Neural crest cell (in vitro differentiated cells): Measurements from ENCODE around the gene PAX5. TPM values are rescaled to one million over a fixed set of nuclear protein-coding genes. Genes with fewer than 3 reads are reported as not detected.

ENCODE experiments used
- DNase-seq: peaks from one replicate; pipeline ENCODE4 v3.0.0; 2021; ENCODE audit warnings: low read depth, mixed read lengths, low spot score
- H3K27ac Mint-ChIP-seq: one replicate; pipeline ENCODE4 v1.8.0; 2021; ENCODE audit warnings: mild to moderate bottlenecking, mixed read lengths; ENCODE audit not compliant: unreplicated experiment
- H3K27me3 Mint-ChIP-seq: 2 replicates; pipeline ENCODE4 v1.8.0; 2021; ENCODE audit warnings: low read depth, mild to moderate bottlenecking, mixed read lengths
- H3K36me3 Mint-ChIP-seq: 2 replicates; pipeline ENCODE4 v1.8.0; 2021; ENCODE audit warnings: low read depth, mild to moderate bottlenecking, mixed read lengths
- H3K4me1 Mint-ChIP-seq: 2 replicates; pipeline ENCODE4 v1.8.0; 2021; ENCODE audit warnings: mixed read lengths
- H3K4me3 Mint-ChIP-seq: one replicate; pipeline ENCODE4 v1.8.0; 2021; ENCODE audit warnings: mild to moderate bottlenecking, mixed read lengths
- H3K9me3 Mint-ChIP-seq: 2 replicates; pipeline ENCODE4 v1.8.0; 2021; ENCODE audit warnings: mixed read lengths
- total RNA-seq: library from RNA; stranded (reverse); gene quantifications from 2 replicates; pipeline ENCODE4 v1.2.1, GENCODE V29; 2021
- TF ChIP-seq, protein P1 (sequence below): fragments of 200-600 bp; sonication (generic); conservative IDR thresholded peaks from 2 replicates; pipeline ENCODE4 v1.5.0; 2021; ENCODE audit warnings: antibody characterized with exemption, mild to moderate bottlenecking

The PAX5 gene
- total RNA-seq, 1 donor from 2014 or later, result 19.5 TPM

DNA sequence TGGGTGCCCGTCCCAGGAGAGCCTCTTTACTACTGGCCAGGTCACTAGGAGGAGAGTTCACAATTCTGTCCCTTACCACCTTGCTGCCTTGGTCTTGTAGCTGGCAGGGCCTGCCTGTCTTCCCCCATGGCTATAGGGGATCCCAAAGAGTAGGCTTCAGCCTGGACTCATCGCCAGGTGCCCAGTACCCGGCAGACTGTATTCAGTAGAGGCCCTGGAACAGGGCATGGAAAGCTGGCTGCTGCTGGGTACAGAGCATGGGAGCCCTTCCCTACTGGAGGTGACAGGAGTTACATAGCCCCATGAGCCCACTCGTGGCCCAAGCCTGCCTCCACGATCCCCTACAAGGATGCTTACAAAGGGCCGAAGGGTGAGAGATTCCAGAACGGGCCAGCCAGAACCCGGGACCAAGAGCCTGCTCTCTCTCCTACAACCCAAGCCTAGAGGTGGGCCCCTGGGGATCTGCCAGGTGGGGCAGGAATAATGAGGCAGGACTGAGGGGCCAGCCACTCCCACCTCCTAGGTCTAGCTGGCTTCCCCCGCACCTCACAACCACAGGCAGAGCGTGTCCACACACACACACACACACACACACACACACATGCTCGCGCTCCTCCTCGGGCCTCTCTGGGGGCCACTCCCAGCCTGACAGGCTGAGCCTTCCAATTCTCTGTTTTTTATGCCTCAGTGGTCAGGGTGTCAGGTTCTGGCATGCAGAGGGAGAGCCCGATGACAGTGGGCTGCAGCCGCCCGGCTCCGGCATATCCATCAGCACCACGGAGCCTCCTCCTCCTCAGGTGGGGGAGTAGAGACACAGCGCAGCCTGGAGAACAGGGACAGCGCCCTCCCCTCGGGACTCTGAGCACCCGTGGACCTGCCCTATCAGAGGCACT is 186.0 kb downstream of the PAX5 start:
- H3K27me3 Mint-ChIP-seq, result no peaks in the 10 kb centered on the region
- no peak overlapping the region for H3K27ac Mint-ChIP-seq
- no peak overlapping the region for H3K4me3 Mint-ChIP-seq

DNA sequence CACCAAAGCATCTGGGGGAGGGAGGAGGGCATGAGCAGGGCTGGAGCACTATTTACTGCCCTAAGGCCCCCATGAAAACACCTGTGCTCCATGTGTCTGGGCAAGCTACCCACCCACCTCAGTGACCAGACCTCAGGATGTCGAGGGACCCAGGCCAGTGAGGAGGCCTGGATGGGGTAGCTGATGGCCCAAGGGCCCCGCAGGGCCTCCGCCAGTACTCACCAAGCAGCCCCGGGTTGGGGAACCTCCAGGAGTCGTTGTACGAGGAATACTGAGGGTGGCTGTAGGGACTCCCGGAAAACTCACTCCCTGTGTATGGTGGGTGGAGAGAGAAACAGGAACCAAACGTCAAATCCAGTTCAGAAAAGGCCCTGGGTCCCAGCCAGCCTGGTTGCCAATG is 187.4 kb downstream of the PAX5 start:
- TF ChIP-seq, protein P1, sequence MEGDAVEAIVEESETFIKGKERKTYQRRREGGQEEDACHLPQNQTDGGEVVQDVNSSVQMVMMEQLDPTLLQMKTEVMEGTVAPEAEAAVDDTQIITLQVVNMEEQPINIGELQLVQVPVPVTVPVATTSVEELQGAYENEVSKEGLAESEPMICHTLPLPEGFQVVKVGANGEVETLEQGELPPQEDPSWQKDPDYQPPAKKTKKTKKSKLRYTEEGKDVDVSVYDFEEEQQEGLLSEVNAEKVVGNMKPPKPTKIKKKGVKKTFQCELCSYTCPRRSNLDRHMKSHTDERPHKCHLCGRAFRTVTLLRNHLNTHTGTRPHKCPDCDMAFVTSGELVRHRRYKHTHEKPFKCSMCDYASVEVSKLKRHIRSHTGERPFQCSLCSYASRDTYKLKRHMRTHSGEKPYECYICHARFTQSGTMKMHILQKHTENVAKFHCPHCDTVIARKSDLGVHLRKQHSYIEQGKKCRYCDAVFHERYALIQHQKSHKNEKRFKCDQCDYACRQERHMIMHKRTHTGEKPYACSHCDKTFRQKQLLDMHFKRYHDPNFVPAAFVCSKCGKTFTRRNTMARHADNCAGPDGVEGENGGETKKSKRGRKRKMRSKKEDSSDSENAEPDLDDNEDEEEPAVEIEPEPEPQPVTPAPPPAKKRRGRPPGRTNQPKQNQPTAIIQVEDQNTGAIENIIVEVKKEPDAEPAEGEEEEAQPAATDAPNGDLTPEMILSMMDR, result no peak
- peak overlapping the region; percentile 19 for H3K27ac Mint-ChIP-seq
- H3K36me3 Mint-ChIP-seq, result no peaks in the 10 kb centered on the region
- H3K9me3 Mint-ChIP-seq, result no peaks in the 10 kb centered on the region
- H3K4me3 Mint-ChIP-seq, result no peak overlapping the region
- H3K27me3 Mint-ChIP-seq, result no peaks in the 10 kb centered on the region
- no peak for DNase-seq
- H3K4me1 Mint-ChIP-seq, result peaks cover 9% of the 10 kb centered on the region

More for the DNA sequence above, 186.0 kb downstream of the PAX5 start:
- no peak for DNase-seq
- Mint-ChIP-seq H3K36me3 (no peaks in the 10 kb centered on the region), H3K4me1 (peaks cover 5% of the 10 kb centered on the region), H3K9me3 (no peaks in the 10 kb centered on the region)
- TF ChIP-seq, protein P1, result no peak

DNA sequence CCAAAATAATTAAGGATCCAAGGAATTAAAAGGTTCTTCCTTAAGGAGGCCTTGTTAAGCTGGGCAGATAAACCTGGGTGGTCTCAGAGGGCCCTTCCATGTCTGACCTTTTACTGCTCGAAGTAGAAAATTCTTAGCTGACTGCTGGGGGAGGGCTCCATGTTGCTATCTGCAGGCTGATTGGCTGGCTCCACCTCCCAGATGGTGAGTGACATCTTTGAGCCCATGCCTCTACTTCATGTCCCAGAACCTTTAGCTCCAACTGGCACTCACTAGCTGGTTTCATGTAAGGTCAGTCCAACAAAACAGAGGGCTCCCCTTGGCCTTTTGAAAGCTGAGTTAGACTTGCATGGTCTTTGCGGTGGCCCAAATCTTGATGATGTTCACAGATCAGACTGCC is 188.2 kb downstream of the PAX5 start:
- DNase-seq, result no peak
- TF ChIP-seq, protein P1, result no peak
- H3K9me3 Mint-ChIP-seq, result no peaks in the 10 kb centered on the region
- no peak overlapping the region for H3K27ac Mint-ChIP-seq
- no peaks in the 10 kb centered on the region for H3K27me3 Mint-ChIP-seq
- no peaks in the 10 kb centered on the region for H3K36me3 Mint-ChIP-seq
- H3K4me1 Mint-ChIP-seq, result peaks cover 17% of the 10 kb centered on the region
- H3K4me3 Mint-ChIP-seq, result no peak overlapping the region

DNA sequence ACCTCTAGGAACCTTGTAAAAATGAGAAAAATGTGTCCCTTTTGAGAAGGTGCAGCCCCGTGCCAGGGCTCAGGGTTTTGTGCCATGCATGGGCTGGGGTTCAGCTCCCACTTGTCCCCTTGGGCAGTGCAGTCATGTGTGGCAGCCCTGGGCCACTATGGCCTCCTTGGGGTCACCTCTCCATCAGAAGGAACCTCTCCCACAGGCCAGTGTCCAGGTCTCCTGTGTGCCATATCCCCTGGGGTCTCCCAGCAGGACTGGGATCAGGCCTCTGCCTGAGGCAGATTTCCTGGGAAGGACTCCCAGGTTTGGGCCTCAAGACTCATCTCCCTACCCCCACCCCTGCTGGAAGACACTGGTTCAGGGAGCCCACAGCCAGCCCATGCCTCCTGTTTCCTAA is 189.1 kb downstream of the PAX5 start:
- H3K36me3 Mint-ChIP-seq, result no peaks in the 10 kb centered on the region
- TF ChIP-seq, protein P1, result no peak
- no peak overlapping the region for H3K4me3 Mint-ChIP-seq
- H3K27me3 Mint-ChIP-seq, result no peaks in the 10 kb centered on the region
- H3K4me1 Mint-ChIP-seq, result peaks cover 19% of the 10 kb centered on the region
- H3K9me3 Mint-ChIP-seq, result no peaks in the 10 kb centered on the region
- DNase-seq, result no peak
- no peak overlapping the region for H3K27ac Mint-ChIP-seq

DNA sequence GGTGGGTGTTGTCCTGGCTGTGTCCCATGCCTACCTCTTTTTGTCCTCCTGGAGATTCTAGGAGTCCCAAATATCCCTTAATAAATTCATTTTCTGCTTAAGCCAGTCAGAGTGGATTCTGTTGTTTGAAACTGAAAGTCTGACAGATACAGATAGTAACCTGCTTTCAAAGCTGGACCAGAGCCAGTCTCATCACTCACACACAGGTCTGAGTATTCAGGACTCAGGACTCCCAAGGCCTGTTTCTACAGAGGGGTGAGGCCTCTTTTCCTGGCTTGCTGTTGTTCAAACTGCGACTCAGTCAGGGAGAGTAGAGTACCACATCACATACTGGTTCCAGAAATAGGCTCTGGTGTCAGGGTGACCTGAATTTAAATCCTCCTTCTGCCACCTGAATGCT is 190.1 kb downstream of the PAX5 start:
- TF ChIP-seq, protein P1, result no peak
- Mint-ChIP-seq H3K27ac (no peak overlapping the region), H3K4me3 (no peak overlapping the region), H3K4me1 (peaks cover 19% of the 10 kb centered on the region), H3K9me3 (no peaks in the 10 kb centered on the region), H3K27me3 (no peaks in the 10 kb centered on the region), H3K36me3 (no peaks in the 10 kb centered on the region)
- no peak for DNase-seq
